NB4 (cell line): ENCODE data around the gene MYO1B.

ENCODE experiments used
- DNase-seq: peaks from one replicate; pipeline ENCODE4 v3.0.0; 2010; ENCODE audit warnings: low read depth
- H3K4me3 ChIP-seq: one replicate; pipeline ENCODE4 v1.5.1; 2011; ENCODE audit warnings: mild to moderate bottlenecking, low read depth, low read length, moderate library complexity
- MYC ChIP-seq: IDR thresholded peaks from 2 replicates; pipeline ENCODE4 v1.6.1; 2011; ENCODE audit warnings: low read depth, low read length
- POLR2A ChIP-seq: IDR thresholded peaks from 2 replicates; pipeline ENCODE4 v1.6.1; 2011; ENCODE audit warnings: mild to moderate bottlenecking; ENCODE audit not compliant: insufficient read length; ENCODE audit errors: extremely low read depth
- TF ChIP-seq, protein P1 (sequence below): IDR thresholded peaks from 2 replicates; pipeline ENCODE4 v1.6.1; 2011; ENCODE audit warnings: low read depth, low read length
- TF ChIP-seq, protein P2 (sequence below): IDR thresholded peaks from one replicate; pipeline ENCODE4 v1.5.1; 2012; ENCODE audit warnings: low read depth, low read length

Gene MYO1B

DNA sequence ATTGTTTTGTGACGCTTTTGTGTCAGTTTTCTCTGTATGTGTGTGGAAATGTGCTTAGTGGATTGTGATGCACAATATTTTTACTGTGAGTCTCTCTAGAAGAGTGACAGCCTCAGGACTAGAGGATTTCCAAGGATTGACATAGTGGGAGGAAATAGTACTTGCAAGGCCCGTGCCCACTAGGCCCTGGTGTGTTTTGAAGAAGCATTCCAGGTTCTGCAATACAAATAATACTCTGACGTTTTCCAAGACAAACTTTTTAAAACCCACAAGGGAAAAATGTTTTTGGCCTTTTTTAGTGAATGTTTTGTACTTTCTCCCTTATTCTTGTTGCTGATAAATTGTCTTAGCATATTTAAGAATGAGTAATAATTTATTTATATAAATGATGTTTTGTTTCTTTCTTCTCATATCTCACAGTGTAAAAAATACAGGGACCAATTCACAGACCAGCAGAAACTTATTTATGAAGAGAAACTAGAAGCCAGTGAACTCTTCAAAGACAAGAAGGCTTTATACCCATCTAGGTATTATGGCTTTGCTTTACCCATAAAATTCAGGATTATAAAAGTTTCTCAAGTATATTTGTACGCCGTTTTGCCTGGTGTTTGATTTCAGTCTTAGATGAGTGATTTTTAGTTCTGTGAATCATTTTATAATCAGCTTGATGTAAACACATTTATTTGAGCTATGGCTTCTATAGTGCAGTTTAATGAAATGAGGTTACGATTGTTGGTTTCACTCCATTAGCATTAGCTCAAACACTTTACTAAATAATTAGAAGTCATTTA is 165.6 kb downstream of the MYO1B start:
- TF ChIP-seq, protein P1, sequence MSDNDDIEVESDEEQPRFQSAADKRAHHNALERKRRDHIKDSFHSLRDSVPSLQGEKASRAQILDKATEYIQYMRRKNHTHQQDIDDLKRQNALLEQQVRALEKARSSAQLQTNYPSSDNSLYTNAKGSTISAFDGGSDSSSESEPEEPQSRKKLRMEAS: no peak
- TF ChIP-seq POLR2A: no peak
- no peak for TF ChIP-seq MYC
- TF ChIP-seq, protein P2, sequence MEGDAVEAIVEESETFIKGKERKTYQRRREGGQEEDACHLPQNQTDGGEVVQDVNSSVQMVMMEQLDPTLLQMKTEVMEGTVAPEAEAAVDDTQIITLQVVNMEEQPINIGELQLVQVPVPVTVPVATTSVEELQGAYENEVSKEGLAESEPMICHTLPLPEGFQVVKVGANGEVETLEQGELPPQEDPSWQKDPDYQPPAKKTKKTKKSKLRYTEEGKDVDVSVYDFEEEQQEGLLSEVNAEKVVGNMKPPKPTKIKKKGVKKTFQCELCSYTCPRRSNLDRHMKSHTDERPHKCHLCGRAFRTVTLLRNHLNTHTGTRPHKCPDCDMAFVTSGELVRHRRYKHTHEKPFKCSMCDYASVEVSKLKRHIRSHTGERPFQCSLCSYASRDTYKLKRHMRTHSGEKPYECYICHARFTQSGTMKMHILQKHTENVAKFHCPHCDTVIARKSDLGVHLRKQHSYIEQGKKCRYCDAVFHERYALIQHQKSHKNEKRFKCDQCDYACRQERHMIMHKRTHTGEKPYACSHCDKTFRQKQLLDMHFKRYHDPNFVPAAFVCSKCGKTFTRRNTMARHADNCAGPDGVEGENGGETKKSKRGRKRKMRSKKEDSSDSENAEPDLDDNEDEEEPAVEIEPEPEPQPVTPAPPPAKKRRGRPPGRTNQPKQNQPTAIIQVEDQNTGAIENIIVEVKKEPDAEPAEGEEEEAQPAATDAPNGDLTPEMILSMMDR: no peak
- no peak for DNase-seq
- no peak overlapping the region for H3K4me3 ChIP-seq

DNA sequence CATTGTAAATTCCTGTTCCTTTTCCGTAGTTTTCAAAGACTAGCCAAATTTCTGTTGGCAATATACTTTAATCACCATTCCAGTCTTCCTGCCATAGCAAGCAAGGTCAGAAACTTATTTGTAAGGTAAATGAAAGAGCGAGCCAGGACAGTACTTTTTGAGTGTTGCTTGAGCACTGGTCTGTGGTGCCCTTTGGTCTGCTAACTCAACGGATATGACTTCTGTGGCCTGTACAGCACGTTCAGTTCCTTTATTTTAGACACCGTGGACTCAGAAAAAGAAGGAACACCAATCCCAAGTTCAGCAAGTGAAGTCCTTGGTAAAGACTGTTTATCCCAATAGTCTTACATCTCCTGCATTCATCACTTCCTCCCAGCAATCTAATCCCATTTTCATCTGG is 166.3 kb downstream of the MYO1B start:
- no peak for DNase-seq
- TF ChIP-seq POLR2A (no peak), MYC (no peak)
- TF ChIP-seq, protein P1: no peak
- TF ChIP-seq, protein P2: no peak
- H3K4me3 ChIP-seq: no peak overlapping the region

DNA sequence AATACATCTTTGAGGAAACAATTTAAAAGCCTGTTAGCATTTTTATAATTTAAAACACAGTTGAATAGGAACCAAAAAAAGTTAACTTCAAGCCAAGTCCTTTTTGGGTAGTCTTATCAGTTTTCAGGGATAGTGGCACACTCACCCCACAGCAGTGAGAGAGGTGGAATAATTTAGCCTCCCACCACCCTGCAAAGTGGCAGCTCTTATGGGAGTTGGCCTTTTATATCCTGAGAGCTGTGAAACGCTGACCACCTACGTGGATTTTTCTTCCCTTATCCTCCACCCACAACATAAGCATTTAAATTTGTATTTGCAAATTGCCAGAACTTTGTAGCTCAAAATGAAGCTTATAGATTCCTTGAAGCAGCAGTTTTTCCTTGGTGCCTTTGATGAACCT is 167.1 kb downstream of the MYO1B start:
- no peak for TF ChIP-seq POLR2A
- TF ChIP-seq, protein P1: no peak
- TF ChIP-seq MYC: no peak
- TF ChIP-seq, protein P2: no peak
- H3K4me3 ChIP-seq: no peak overlapping the region
- DNase-seq: no peak

DNA sequence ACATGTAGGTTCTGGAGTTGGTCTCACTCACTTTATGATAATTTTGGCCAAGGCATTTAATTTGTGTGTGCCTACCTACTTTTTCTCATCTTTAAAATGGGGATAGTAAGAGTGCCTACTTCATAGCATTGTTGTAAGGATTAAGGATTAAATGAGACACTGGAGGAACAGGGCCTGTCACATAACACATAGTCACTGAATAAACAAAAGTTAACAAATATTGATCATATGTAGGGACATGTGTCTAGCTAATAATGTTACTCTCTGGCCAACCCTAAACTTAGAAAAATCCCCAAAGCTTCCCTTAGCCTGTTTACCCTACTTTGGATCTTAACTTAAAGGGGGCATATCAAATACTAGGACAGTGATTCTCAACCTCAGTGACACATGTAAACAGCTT is 169.9 kb downstream of the MYO1B start:
- H3K4me3 ChIP-seq: no peak overlapping the region
- DNase-seq: no peak
- TF ChIP-seq, protein P2: no peak
- TF ChIP-seq, protein P1: no peak
- TF ChIP-seq POLR2A (no peak), MYC (no peak)

DNA sequence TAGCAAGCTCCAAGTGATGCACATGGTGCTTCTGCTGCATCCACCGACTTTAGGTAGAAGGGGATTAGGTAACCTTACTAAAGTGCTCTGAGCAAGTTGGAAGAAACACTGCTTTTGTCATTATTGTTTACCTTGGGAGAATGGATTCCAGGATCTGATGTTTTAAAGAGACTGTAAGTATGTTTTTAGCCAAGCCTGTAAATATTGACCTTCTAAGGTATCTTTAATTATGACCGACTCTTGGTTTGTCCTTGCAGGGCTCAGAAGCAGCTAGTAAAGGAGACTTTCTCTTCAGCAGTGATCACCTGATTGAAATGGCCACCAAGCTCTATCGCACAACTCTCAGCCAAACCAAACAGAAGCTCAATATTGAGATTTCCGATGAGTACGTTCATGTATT is 170.7 kb downstream of the MYO1B start:
- TF ChIP-seq, protein P2: no peak
- TF ChIP-seq, protein P1: no peak
- TF ChIP-seq MYC (no peak), POLR2A (no peak)
- no peak for DNase-seq
- H3K4me3 ChIP-seq: no peak overlapping the region
